ENCODE data around the gene STXBP6. TPM values are rescaled to one million over a fixed set of nuclear protein-coding genes. Genes with fewer than 3 reads are reported as not detected.

STXBP6 gene
- polyA plus RNA-seq, 4 donors = 7.3 to 8.7 (median 8.2) TPM

- DNase-seq (ENCODE audit: low read depth in 4 of 4, low spot score in 3 of 4) = peak in 1 of 4 donors; percentile 8
These were observed 155.2 kb downstream of the STXBP6 start for GRCh38 chr14:24894583-24895242.

DNA sequence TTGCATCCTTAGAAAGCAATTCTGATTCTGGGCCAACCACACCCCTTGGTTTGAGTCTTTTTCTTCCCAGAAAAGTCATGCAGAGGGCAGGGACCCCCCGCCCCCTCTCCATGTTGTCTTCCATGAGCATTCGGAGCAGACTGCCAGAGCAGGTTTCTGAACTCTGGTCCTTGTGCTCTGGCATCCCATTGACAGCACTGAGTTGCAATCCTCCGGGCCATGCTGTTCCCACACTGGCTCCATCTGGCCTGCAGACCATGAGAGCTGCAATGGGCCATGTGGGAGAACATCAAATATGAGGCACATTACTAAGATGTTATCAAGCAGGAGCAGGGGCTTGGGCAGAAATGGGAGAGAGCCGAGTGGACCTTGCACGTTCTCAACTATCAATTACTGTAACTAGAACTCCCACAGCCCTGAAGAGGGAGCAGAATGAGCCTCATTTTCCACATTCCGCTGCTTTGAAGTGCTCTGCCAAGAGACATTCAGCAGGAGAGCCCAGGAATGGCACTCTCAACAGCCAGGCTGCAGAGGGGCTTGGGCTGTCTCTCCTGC lies 157.4 kb downstream of the STXBP6 start:
- DNase-seq (ENCODE audit: low read depth in 4 of 4, low spot score in 3 of 4) = no peak

DNA sequence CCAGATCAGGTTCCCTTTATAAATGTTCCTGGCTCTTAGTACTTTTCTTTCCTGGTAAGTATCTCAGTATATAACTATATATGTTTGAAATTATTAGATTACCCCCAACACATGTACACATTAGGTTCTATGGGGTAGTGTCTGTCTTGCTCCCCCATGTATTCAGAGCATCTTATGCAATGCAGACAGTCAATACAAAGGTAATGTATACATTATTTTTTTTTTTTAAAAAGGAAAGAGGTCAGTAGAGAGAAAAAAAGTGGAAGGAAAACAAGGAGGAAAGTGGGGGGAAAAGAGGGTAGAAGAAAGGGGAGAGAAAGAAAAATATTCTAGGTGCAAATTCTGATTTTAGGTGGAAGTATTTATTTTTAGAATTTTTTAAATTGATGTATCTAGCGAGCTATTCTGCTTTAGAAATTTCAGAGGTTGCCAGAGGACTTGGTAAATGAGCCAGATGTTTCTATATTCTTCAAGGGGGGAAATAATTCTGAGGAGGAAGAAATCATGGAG lies 157.9 kb downstream of the STXBP6 start:
- no peak for DNase-seq (ENCODE audit: low read depth in 4 of 4, low spot score in 3 of 4)

DNA sequence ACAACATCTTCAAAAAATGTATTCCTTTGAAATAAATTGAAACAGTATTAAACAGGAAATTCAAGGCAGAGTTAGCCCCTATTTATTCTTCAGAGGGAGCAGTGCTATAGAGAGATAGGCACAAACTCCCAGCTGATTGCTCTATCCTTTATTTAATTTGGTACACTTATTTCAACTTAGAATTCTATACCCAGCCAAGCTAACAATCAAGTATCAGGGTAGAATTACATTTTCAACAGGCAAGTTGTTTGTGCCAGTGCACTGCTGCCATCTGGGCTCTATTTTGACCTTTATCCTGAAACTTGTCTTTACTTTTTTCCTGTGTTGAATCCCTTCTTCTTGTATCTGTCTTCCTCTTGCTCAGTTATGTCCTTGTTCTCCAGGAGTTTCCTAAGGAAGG lies 159.2 kb downstream of the STXBP6 start:
- DNase-seq (ENCODE audit: low read depth in 4 of 4, low spot score in 3 of 4) = no peak

DNA sequence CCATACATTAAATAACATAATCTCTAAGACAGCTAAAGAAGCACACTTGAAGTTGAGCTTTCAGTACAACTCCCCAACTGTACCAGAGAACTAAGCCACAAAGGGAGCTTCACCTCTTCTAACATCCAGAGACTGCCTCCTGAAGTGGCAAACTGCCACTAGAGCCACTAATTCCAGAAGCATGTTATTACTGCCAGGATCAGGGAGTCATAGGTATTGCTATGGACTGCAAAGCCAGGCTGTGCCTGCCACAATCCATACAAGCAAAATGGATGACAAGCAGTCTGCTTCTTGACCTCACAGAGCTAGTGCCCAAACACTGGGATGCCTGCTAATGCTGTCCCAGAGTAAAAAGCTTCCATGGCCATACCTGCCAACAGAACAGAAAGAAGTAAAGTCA lies 160.1 kb downstream of the STXBP6 start:
- DNase-seq (ENCODE audit: low read depth in 4 of 4, low spot score in 3 of 4) = no peak

- no peak for DNase-seq (ENCODE audit: low read depth in 4 of 4, low spot score in 3 of 4)
These were observed 161.4 kb downstream of the STXBP6 start for GRCh38 chr14:24888532-24888931.

- no peak for DNase-seq (ENCODE audit: low read depth in 4 of 4, low spot score in 3 of 4)
These were observed 162.2 kb downstream of the STXBP6 start for GRCh38 chr14:24887623-24888304.

- DNase-seq (ENCODE audit: low read depth in 4 of 4, low spot score in 3 of 4) = no peak
These were observed 164.5 kb downstream of the STXBP6 start for GRCh38 chr14:24885410-24885913.

- no peak for DNase-seq (ENCODE audit: low read depth in 4 of 4, low spot score in 3 of 4)
These were observed 166.4 kb downstream of the STXBP6 start for GRCh38 chr14:24883576-24883975.

DNA sequence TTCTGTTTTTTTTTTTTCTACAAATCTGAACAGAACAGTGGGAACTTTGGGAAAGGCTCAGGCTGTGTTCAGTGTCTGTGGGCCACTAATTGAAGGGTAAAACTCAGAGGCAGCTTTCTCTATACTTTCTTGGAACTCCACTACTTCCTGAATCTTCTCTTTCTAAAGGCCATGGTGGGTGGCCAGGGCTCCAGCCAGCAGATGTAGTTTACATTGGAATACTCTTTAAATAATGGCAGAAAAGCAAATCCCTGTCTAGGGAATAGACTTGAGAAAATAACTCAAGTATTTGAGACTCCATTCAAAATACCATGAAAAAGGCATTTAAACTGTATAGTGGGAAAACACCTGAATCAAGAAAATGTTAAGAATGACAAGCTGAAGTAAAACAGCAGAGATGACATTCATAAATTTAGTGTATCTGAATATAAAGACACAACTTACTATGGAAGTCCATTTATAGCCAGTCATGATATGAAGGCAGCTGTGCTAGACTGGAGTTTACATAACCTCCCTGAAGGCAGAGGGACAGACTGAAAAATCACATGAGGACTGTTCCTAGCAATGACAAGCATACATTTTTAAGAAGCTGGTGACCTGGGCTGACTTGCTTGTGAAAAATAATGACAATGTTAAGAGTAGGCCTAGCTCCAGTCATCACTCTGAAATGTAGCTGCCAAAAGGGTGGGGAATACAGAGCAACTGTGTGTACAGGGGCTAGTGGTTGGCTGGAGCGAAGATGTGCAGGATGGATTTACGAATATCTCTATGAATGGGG lies 168.6 kb downstream of the STXBP6 start:
- DNase-seq (ENCODE audit: low read depth in 4 of 4, low spot score in 3 of 4) = no peak

DNA sequence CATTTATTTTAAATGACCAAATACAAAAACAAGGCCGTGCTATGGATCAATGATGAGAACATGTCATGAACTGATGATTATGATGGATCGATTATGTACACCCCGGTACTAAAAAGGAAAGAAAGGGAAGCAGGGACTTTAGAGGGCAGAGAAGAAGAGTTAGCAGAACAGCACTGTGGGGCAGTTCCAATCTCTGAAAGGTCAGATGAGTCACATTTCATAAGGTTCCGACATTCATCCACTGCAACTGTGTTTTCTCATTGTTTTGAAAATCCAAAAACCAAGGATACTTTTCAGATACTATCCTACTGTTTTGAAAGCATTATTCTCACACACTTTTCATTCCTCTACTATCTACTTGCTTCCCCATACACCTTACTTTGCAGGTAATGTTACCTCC lies 169.3 kb downstream of the STXBP6 start:
- no peak for DNase-seq (ENCODE audit: low read depth in 4 of 4, low spot score in 3 of 4)

GRCh38 chr14:24879661-24880386 lies 170.1 kb downstream of the STXBP6 start:
- no peak for DNase-seq (ENCODE audit: low read depth in 4 of 4, low spot score in 3 of 4)

GRCh38 chr14:24876996-24877395 lies 173.0 kb downstream of the STXBP6 start:
- DNase-seq (ENCODE audit: low read depth in 4 of 4, low spot score in 3 of 4) = no peak

DNA sequence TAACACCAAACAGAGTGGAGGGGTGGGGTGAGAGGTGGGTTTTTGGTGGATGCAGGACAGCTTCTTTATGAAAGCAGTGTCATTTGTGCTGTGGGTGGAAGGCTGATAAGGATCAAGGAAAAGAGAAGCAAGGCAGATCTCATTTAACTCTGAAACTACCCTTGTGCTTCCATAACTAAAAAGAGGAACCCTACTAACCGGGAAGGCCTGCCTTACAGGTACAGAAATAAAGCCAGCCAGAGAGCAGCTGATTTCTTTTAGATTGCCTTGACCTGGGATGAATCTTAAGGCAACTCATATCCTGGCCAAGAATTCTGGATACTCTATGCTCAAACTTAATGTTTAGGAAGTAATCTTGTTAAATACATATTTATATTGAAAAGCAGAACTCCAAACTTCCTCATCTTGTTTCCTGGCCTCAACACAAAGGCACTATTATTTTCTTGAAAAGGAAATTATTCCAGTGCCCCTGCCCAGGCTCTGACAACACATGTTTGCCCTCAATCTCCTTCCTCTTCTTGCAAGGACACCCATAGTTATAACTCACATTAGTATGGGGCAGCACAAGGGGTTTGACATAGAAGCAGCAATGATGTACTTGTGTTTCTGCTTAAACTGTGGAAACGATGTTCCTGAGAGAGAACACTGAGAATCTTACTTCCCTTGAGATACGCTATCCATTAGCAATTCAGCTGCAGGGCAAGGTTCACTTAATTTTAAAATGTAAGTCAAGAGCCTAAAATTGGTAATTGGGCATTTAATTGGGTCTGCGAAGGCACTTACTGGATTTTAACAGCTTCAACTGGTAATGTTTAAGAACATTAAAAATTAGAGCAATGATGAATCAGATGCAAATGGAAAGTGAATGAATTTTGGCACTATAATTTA lies 173.7 kb downstream of the STXBP6 start:
- no peak for DNase-seq (ENCODE audit: low read depth in 4 of 4, low spot score in 3 of 4)

- no peak for DNase-seq (ENCODE audit: low read depth in 4 of 4, low spot score in 3 of 4)
These were observed 174.6 kb downstream of the STXBP6 start for GRCh38 chr14:24875203-24875838.

GRCh38 chr14:24874514-24875202 lies 175.3 kb downstream of the STXBP6 start:
- DNase-seq (ENCODE audit: low read depth in 4 of 4, low spot score in 3 of 4) = no peak

DNA sequence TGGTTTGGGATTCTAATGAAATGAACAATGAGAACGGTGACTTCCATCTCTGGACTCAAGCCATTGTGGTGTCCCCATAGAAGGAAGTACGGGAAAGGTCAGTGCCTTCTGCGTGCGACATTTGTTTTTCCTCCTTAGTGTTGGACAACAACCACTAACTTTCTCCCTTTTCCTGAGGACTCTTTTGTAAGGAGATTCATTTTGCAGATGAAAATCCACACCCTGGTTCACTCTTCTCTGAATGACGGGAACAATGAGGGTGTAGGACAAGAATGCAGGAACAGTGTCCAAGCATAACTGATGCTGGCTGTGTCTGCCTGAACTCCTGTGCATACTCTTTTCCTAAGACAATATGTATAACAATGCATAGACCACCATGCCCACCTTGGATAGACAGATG lies 176.4 kb downstream of the STXBP6 start:
- DNase-seq (ENCODE audit: low read depth in 4 of 4, low spot score in 3 of 4) = no peak

Data from right renal pelvis (tissue), 4 donors.